OCI-LY3 (cell line): Measurements from ENCODE around the gene TET2.

Source experiments
- EZH2phosphoT487 ChIP-seq: fragments of 200-600 bp; shearing (Covaris generic); IDR thresholded peaks from 2 replicates; pipeline ENCODE4 v1.6.1; 2018; ENCODE audit warnings: antibody characterized with exemption, mixed run types, low read depth
- TF ChIP-seq, protein P1 (sequence below): fragments of 200-600, 300-600 bp; sonication (generic); IDR thresholded peaks from 2 replicates; pipeline ENCODE4 v1.5.1; 2014; ENCODE audit warnings: antibody characterized with exemption, low read length, low read depth

GRCh38 chr4:105155426-105155825, 8.8 kb downstream of the TET2 start:
- TF ChIP-seq, protein P1, sequence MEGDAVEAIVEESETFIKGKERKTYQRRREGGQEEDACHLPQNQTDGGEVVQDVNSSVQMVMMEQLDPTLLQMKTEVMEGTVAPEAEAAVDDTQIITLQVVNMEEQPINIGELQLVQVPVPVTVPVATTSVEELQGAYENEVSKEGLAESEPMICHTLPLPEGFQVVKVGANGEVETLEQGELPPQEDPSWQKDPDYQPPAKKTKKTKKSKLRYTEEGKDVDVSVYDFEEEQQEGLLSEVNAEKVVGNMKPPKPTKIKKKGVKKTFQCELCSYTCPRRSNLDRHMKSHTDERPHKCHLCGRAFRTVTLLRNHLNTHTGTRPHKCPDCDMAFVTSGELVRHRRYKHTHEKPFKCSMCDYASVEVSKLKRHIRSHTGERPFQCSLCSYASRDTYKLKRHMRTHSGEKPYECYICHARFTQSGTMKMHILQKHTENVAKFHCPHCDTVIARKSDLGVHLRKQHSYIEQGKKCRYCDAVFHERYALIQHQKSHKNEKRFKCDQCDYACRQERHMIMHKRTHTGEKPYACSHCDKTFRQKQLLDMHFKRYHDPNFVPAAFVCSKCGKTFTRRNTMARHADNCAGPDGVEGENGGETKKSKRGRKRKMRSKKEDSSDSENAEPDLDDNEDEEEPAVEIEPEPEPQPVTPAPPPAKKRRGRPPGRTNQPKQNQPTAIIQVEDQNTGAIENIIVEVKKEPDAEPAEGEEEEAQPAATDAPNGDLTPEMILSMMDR, result no peak
- no peak for TF ChIP-seq EZH2phosphoT487
